SU-DHL-6 (cell line): Measurements from ENCODE around the gene HSPB8.

Experiments used
- H2AFZ ChIP-seq: fragments of 200-600 bp; sonication (generic); 2 replicates; pipeline ENCODE4 v1.6.1; 2014; ENCODE audit warnings: low read depth, mild to moderate bottlenecking, moderate library complexity, mixed read lengths, antibody characterized with exemption, low read length; ENCODE audit not compliant: severe bottlenecking
- H3F3A ChIP-seq: fragments of 200-600 bp; shearing (Covaris generic); 2 replicates; pipeline ENCODE4 v1.6.0; 2016; ENCODE audit warnings: antibody characterized with exemption, mild to moderate bottlenecking; ENCODE audit not compliant: insufficient read depth
- H3K27ac ChIP-seq: fragments of 200-600 bp; sonication (generic); 2 replicates; pipeline ENCODE4 v1.5.1; 2016; ENCODE audit warnings: low read depth, mild to moderate bottlenecking, low read length, moderate library complexity, mixed read lengths
- H3K27me3 ChIP-seq: fragments of 200-600 bp; sonication (generic), shearing (Covaris generic); 2 replicates; pipeline ENCODE4 v1.6.0; 2014; ENCODE audit warnings: mild to moderate bottlenecking, low read length
- H3K36me3 ChIP-seq: fragments of 200-600 bp; sonication (generic); 2 replicates; pipeline ENCODE4 v1.6.1; 2014; ENCODE audit warnings: mild to moderate bottlenecking, low read length, mixed read lengths
- H3K4me2 ChIP-seq: fragments of 300-600, 200-600 bp; shearing (Covaris generic), sonication (generic); 2 replicates; pipeline ENCODE4 v1.6.0; 2014; ENCODE audit warnings: low read length, low read depth, mild to moderate bottlenecking; ENCODE audit not compliant: poor library complexity, severe bottlenecking
- H3K4me3 ChIP-seq: fragments of 200-600 bp; sonication (generic); 2 replicates; pipeline ENCODE4 v1.5.1; 2014; ENCODE audit warnings: antibody characterized with exemption, low read length, mild to moderate bottlenecking, mixed read lengths; ENCODE audit not compliant: insufficient read depth, poor library complexity, severe bottlenecking
- H3K79me2 ChIP-seq: fragments of 200-600 bp; sonication (generic); 2 replicates; pipeline ENCODE4 v1.6.1; 2014; ENCODE audit warnings: mild to moderate bottlenecking, low read length, moderate library complexity; ENCODE audit not compliant: insufficient read depth
- H3K9ac ChIP-seq: fragments of 200-600 bp; sonication (generic); 2 replicates; pipeline ENCODE4 v1.7.0; 2014; ENCODE audit warnings: mild to moderate bottlenecking, low read length
- H3K9me2 ChIP-seq: fragments of 200-600 bp; sonication (generic); replicated peaks from 2 replicates; pipeline ENCODE4 v1.6.1; 2014; ENCODE audit warnings: low read length; ENCODE audit not compliant: insufficient read depth
- H3K9me3 ChIP-seq: fragments of 200-600 bp; sonication (generic); 2 replicates; pipeline ENCODE4 v1.6.1; 2014; ENCODE audit warnings: low read length, mixed read lengths; ENCODE audit not compliant: insufficient read depth
- H4K20me1 ChIP-seq: fragments of 200-600 bp; sonication (generic); 2 replicates; pipeline ENCODE4 v1.6.1; 2014; ENCODE audit warnings: low read depth, mild to moderate bottlenecking, antibody characterized with exemption, low read length, moderate library complexity, mixed read lengths
- EZH2phosphoT487 ChIP-seq: fragments of 200-600 bp; sonication (generic), shearing (Covaris generic); conservative IDR thresholded peaks from 2 replicates; pipeline ENCODE4 v1.6.1; 2018; ENCODE audit warnings: mild to moderate bottlenecking, antibody characterized with exemption, low read length, moderate library complexity, mixed read lengths
- TF ChIP-seq, protein P1 (sequence below): fragments of 200-600 bp; sonication (generic); IDR thresholded peaks from one replicate; pipeline ENCODE4 v1.5.1; 2017; ENCODE audit warnings: antibody characterized with exemption, mild to moderate bottlenecking, low read length, moderate library complexity; ENCODE audit not compliant: insufficient read depth, poor library complexity, severe bottlenecking

HSPB8 gene

DNA sequence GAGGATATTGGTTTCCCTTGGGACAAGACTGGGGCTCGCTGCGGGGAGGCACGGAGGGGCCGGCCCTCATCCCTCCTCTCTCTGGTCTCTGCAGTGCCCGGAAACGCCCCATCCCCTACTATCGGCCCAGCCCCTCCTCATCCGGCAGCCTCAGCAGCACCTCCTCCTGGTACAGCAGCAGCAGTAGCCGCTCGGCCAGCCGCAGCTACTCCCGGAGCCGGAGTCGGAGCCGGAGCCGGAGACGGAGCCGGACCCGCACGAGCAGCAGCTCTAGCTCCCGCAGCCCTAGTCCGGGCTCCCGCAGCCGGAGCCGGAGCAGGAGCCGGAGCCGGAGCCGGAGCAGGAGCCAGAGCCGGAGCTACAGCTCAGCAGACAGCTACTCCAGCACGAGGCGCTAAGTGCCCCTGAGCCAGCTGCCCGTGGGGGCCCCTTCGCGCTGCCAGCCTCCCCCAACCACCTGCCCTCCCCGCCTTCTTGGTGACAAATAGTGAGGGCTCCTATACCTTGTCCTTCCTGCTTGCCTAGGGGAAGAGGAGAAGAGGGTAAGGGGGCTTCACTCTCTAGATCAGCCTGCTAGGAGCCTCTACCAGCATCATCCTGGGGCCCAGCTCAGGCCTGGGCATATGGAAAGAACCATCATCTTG, 22.2 kb upstream of the HSPB8 start:
- no peak overlapping the region for H3K4me3 ChIP-seq
- no peak overlapping the region for H3K9ac ChIP-seq
- H3K9me3 ChIP-seq: no peaks in the 10 kb centered on the region
- no peak overlapping the region for H3K27ac ChIP-seq
- no peaks in the 10 kb centered on the region for H3K9me2 ChIP-seq
- no peaks in the 10 kb centered on the region for H3K79me2 ChIP-seq
- H3K4me2 ChIP-seq: no peak overlapping the region
- H3K27me3 ChIP-seq: no peaks in the 10 kb centered on the region
- no peak overlapping the region for H2AFZ ChIP-seq
- no peaks in the 10 kb centered on the region for H3F3A ChIP-seq
- H3K36me3 ChIP-seq: no peaks in the 10 kb centered on the region
- TF ChIP-seq, protein P1, sequence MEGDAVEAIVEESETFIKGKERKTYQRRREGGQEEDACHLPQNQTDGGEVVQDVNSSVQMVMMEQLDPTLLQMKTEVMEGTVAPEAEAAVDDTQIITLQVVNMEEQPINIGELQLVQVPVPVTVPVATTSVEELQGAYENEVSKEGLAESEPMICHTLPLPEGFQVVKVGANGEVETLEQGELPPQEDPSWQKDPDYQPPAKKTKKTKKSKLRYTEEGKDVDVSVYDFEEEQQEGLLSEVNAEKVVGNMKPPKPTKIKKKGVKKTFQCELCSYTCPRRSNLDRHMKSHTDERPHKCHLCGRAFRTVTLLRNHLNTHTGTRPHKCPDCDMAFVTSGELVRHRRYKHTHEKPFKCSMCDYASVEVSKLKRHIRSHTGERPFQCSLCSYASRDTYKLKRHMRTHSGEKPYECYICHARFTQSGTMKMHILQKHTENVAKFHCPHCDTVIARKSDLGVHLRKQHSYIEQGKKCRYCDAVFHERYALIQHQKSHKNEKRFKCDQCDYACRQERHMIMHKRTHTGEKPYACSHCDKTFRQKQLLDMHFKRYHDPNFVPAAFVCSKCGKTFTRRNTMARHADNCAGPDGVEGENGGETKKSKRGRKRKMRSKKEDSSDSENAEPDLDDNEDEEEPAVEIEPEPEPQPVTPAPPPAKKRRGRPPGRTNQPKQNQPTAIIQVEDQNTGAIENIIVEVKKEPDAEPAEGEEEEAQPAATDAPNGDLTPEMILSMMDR: no peak
- no peaks in the 10 kb centered on the region for H4K20me1 ChIP-seq

DNA sequence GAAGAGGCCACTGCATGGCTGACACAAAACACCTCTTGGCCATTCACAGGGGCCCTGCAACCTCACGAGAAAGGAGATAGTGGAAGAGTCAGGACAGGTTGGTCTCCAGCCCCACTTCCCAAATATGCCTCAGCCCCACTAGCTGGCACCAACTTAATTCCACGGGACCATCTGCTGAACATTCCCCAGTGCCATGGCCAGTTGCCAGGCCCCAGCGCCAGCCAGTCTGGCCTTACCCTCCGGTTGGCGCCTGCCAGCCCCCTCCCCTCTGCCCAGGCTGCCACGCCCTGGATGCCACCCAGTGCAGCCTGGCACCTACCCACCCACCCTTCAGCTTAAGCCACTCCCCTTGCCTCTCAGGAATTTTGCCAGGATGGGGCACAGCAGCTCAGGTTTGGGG, 21.2 kb upstream of the HSPB8 start:
- Histone ChIP-seq H3K79me2 (no peaks in the 10 kb centered on the region), H2AFZ (no peak overlapping the region), H4K20me1 (no peaks in the 10 kb centered on the region), H3K4me2 (no peak overlapping the region), H3K9me3 (no peaks in the 10 kb centered on the region), H3K9me2 (no peaks in the 10 kb centered on the region), H3F3A (no peaks in the 10 kb centered on the region), H3K27ac (no peak overlapping the region), H3K4me3 (no peak overlapping the region), H3K36me3 (no peaks in the 10 kb centered on the region), H3K9ac (no peak overlapping the region), H3K27me3 (no peaks in the 10 kb centered on the region)
- TF ChIP-seq EZH2phosphoT487: no peak
- TF ChIP-seq, protein P1: no peak

DNA sequence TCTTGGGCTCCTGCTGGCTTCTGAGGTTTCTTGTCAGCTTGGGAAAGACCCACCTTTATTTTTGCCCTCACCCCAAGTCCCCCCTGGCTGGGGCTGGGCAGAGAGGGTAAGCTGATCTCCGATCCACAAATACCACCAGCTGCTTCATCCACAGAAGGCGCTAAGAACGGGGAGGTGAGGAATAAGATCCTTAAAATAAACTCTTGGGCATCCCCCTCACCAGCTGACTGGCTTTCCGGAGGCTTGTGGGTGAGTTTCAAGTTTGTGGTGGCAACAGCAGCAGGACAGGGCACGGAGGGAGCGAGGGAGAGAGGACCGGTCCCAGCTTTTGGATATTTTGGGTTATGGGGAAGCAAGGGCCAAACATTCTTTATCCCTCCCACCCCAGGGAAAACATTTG, 20.8 kb upstream of the HSPB8 start:
- no peak overlapping the region for H3K4me3 ChIP-seq
- TF ChIP-seq, protein P1: no peak
- TF ChIP-seq EZH2phosphoT487: no peak
- H3K9me3 ChIP-seq: no peaks in the 10 kb centered on the region
- H3K27me3 ChIP-seq: no peaks in the 10 kb centered on the region
- no peaks in the 10 kb centered on the region for H3K36me3 ChIP-seq
- no peaks in the 10 kb centered on the region for H3K79me2 ChIP-seq
- no peak overlapping the region for H3K4me2 ChIP-seq
- H3K9ac ChIP-seq: no peak overlapping the region
- H3K27ac ChIP-seq: no peak overlapping the region
- H3K9me2 ChIP-seq: no peaks in the 10 kb centered on the region
- no peak overlapping the region for H2AFZ ChIP-seq
- no peaks in the 10 kb centered on the region for H3F3A ChIP-seq
- H4K20me1 ChIP-seq: no peaks in the 10 kb centered on the region
